HEK293 (cell line): ENCODE measurements around the gene TRAF7.

ENCODE experiments used
- CTCF ChIA-PET: fragments of 350-600 bp; formaldehyde crosslinking; extraction: SDS; loops from one replicate; lab custom pipeline; 2021; ENCODE audit warnings: antibody characterized with exemption; lab: Yijun Ruan, JAX
- POLR2A ChIA-PET: fragments of 300-600 bp; formaldehyde crosslinking; extraction: SDS; loops from one replicate; lab custom pipeline; 2020; ENCODE audit warnings: antibody characterized with exemption, inconsistent platforms; lab: Yijun Ruan, JAX
- H3K27ac ChIP-seq: fragments of 200-500 bp; sonication (Bioruptor generic); 2 replicates; pipeline ENCODE4 v1.5.1; 2014; ENCODE audit warnings: low read depth, low read length, control low read depth, inconsistent platforms; ENCODE audit errors: extremely low read depth
- H3K36me3 ChIP-seq, 2 experiments: fragments of 200-500 bp in 1 of 2; sonication (Bioruptor generic) in 1 of 2; 1 replicate in 1 of 2; 2 replicates in 1 of 2; pipeline ENCODE4 v1.5.1; 2014 to 2017; ENCODE audit warnings: inconsistent platforms in 2 of 2, low read length in 2 of 2; ENCODE audit not compliant: control insufficient read depth in 2 of 2, insufficient read depth in 1 of 2
- H3K4me1 ChIP-seq: fragments of 200-500 bp; sonication (Bioruptor generic); 2 replicates; pipeline ENCODE4 v1.5.1; 2014; ENCODE audit warnings: mild to moderate bottlenecking, low read length, inconsistent platforms; ENCODE audit not compliant: control insufficient read depth, insufficient read depth
- H3K4me3 ChIP-seq: 2 replicates; pipeline ENCODE4 v1.5.1; 2011; ENCODE audit warnings: low read depth, mild to moderate bottlenecking, control low read depth, low read length, moderate library complexity
- H3K9me3 ChIP-seq: fragments of 200-500 bp; sonication (Bioruptor generic); 2 replicates; pipeline ENCODE4 v1.5.1; 2014; ENCODE audit warnings: low read depth, low read length, inconsistent platforms; ENCODE audit not compliant: control insufficient read depth, insufficient read depth
- GLIS2 ChIP-seq: fragments of 450-650 bp; formaldehyde crosslinking; IDR thresholded peaks from 2 replicates; pipeline ENCODE4 v1.5.1; 2016; ENCODE audit warnings: missing biosample characterization, missing genetic modification characterization
- IKZF3 ChIP-seq: fragments of 450-650 bp; IDR thresholded peaks from 2 replicates; pipeline ENCODE4 v1.5.0; 2018; ENCODE audit warnings: missing biosample characterization, mild to moderate bottlenecking, missing genetic modification characterization, moderate library complexity
- KLF16 ChIP-seq: fragments of 450-650 bp; formaldehyde crosslinking; IDR thresholded peaks from 2 replicates; pipeline ENCODE4 v1.5.1; 2017; ENCODE audit warnings: missing biosample characterization, missing genetic modification characterization
- KLF9 ChIP-seq: fragments of 450-650 bp; formaldehyde crosslinking; IDR thresholded peaks from 2 replicates; pipeline ENCODE4 v1.5.1; 2016; ENCODE audit warnings: missing biosample characterization, missing genetic modification characterization, low read depth
- MEIS1 ChIP-seq: sonication (generic); formaldehyde crosslinking; IDR thresholded peaks from 2 replicates; pipeline ENCODE4 v1.8.1; 2022; ENCODE audit warnings: missing genetic modification reagents, mild to moderate bottlenecking, borderline replicate concordance
- TRIM28 ChIP-seq: IDR thresholded peaks from 2 replicates; pipeline ENCODE4 v1.6.1; 2011; ENCODE audit warnings: low read length, control low read depth, borderline replicate concordance
- ZEB2 ChIP-seq: fragments of 450-650 bp; formaldehyde crosslinking; IDR thresholded peaks from 2 replicates; pipeline ENCODE4 v1.5.1; 2016; ENCODE audit warnings: missing biosample characterization, missing genetic modification characterization
- ZFP37 ChIP-seq: fragments of 450-650 bp; formaldehyde crosslinking; IDR thresholded peaks from 2 replicates; pipeline ENCODE4 v1.5.1; 2016; ENCODE audit warnings: missing biosample characterization, missing genetic modification characterization
- ZFP69B ChIP-seq: fragments of 450-650 bp; formaldehyde crosslinking; IDR thresholded peaks from 2 replicates; pipeline ENCODE4 v1.5.1; 2016; ENCODE audit warnings: missing biosample characterization, missing genetic modification characterization
- ZIC2 ChIP-seq: fragments of 450-650 bp; formaldehyde crosslinking; IDR thresholded peaks from 2 replicates; pipeline ENCODE4 v1.5.1; 2016; ENCODE audit warnings: missing biosample characterization, missing genetic modification characterization
- ZNF223 ChIP-seq: fragments of 450-650 bp; formaldehyde crosslinking; IDR thresholded peaks from 2 replicates; pipeline ENCODE4 v1.5.1; 2016; ENCODE audit warnings: missing biosample characterization, missing genetic modification characterization
- ZNF23 ChIP-seq: fragments of 450-650 bp; formaldehyde crosslinking; IDR thresholded peaks from 2 replicates; pipeline ENCODE4 v1.5.1; 2016; ENCODE audit warnings: missing biosample characterization, missing genetic modification characterization, borderline replicate concordance
- ZNF335 ChIP-seq: fragments of 450-650 bp; formaldehyde crosslinking; conservative IDR thresholded peaks from 2 replicates; pipeline ENCODE4 v1.5.1; 2016; ENCODE audit warnings: missing biosample characterization, missing genetic modification characterization
- ZNF341 ChIP-seq: fragments of 450-650 bp; formaldehyde crosslinking; IDR thresholded peaks from 2 replicates; pipeline ENCODE4; 2016; ENCODE audit warnings: low read depth, missing biosample characterization, missing genetic modification characterization
- ZNF350 ChIP-seq: fragments of 450-650 bp; formaldehyde crosslinking; IDR thresholded peaks from 2 replicates; pipeline ENCODE4 v1.5.0; 2017; ENCODE audit warnings: missing biosample characterization, mild to moderate bottlenecking, missing genetic modification characterization
- ZNF394 ChIP-seq: fragments of 450-650 bp; formaldehyde crosslinking; IDR thresholded peaks from 2 replicates; pipeline ENCODE4 v1.5.1; 2016; ENCODE audit warnings: missing biosample characterization, missing genetic modification characterization, mild to moderate bottlenecking, moderate library complexity, borderline replicate concordance
- ZNF544 ChIP-seq: fragments of 450-650 bp; formaldehyde crosslinking; IDR thresholded peaks from 2 replicates; pipeline ENCODE4 v1.5.0; 2017; ENCODE audit warnings: missing biosample characterization, missing genetic modification characterization
- ZNF555 ChIP-seq: fragments of 450-650 bp; formaldehyde crosslinking; conservative IDR thresholded peaks from 2 replicates; pipeline ENCODE4 v1.5.1; 2017; ENCODE audit warnings: missing biosample characterization, mild to moderate bottlenecking, missing genetic modification characterization, inconsistent platforms
- ZNF558 ChIP-seq: fragments of 450-650 bp; formaldehyde crosslinking; IDR thresholded peaks from 2 replicates; pipeline ENCODE4 v1.5.1; 2016; ENCODE audit warnings: missing biosample characterization, missing genetic modification characterization
- ZNF600 ChIP-seq: fragments of 450-650 bp; formaldehyde crosslinking; IDR thresholded peaks from 2 replicates; pipeline ENCODE4 v1.5.1; 2016; ENCODE audit warnings: missing biosample characterization, missing genetic modification characterization
- ZNF658 ChIP-seq: fragments of 450-650 bp; formaldehyde crosslinking; IDR thresholded peaks from 2 replicates; pipeline ENCODE4; 2016; ENCODE audit warnings: missing biosample characterization, missing genetic modification characterization
- ZNF660 ChIP-seq: fragments of 450-650 bp; IDR thresholded peaks from 2 replicates; pipeline ENCODE4 v1.5.1; 2018; ENCODE audit warnings: missing biosample characterization, mild to moderate bottlenecking, missing genetic modification characterization
- ZNF701 ChIP-seq: fragments of 450-650 bp; formaldehyde crosslinking; IDR thresholded peaks from 2 replicates; pipeline ENCODE4 v1.5.1; 2016; ENCODE audit warnings: missing biosample characterization, missing genetic modification characterization
- ZNF837 ChIP-seq: fragments of 450-650 bp; formaldehyde crosslinking; IDR thresholded peaks from 2 replicates; pipeline ENCODE4 v1.5.1; 2016; ENCODE audit warnings: missing biosample characterization, missing genetic modification characterization
- TF ChIP-seq, protein P1 (sequence below): fragments of 450-650 bp; formaldehyde crosslinking; IDR thresholded peaks from 2 replicates; pipeline ENCODE4 v1.5.1; 2016; ENCODE audit warnings: missing biosample characterization, missing genetic modification characterization
- TF ChIP-seq, protein P2 (sequence below): sonication (generic); formaldehyde crosslinking; IDR thresholded peaks from 2 replicates; pipeline ENCODE4 v1.8.1; 2022; ENCODE audit warnings: mild to moderate bottlenecking, moderate library complexity, missing genetic modification reagents
- TF ChIP-seq, protein P3 (sequence below): fragments of 450-650 bp; formaldehyde crosslinking; IDR thresholded peaks from 2 replicates; pipeline ENCODE4 v1.5.1; 2017; ENCODE audit warnings: missing biosample characterization, missing genetic modification characterization

Gene TRAF7

DNA sequence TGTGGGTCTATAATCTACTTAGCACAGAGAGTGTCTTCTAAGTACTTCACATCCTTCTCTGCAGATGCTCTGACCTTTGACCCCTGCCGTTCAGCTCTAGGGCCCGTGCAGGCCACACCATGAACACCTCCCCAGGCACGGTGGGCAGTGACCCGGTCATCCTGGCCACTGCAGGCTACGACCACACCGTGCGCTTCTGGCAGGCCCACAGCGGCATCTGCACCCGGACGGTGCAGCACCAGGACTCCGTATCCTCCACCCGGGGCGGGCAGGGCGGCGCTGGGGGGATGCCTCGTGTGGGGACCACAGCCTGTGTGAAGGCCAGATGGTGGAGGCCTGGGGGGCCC lies 50.4 kb downstream of the TRAF7 start (continued):
- TF ChIP-seq, protein P1, sequence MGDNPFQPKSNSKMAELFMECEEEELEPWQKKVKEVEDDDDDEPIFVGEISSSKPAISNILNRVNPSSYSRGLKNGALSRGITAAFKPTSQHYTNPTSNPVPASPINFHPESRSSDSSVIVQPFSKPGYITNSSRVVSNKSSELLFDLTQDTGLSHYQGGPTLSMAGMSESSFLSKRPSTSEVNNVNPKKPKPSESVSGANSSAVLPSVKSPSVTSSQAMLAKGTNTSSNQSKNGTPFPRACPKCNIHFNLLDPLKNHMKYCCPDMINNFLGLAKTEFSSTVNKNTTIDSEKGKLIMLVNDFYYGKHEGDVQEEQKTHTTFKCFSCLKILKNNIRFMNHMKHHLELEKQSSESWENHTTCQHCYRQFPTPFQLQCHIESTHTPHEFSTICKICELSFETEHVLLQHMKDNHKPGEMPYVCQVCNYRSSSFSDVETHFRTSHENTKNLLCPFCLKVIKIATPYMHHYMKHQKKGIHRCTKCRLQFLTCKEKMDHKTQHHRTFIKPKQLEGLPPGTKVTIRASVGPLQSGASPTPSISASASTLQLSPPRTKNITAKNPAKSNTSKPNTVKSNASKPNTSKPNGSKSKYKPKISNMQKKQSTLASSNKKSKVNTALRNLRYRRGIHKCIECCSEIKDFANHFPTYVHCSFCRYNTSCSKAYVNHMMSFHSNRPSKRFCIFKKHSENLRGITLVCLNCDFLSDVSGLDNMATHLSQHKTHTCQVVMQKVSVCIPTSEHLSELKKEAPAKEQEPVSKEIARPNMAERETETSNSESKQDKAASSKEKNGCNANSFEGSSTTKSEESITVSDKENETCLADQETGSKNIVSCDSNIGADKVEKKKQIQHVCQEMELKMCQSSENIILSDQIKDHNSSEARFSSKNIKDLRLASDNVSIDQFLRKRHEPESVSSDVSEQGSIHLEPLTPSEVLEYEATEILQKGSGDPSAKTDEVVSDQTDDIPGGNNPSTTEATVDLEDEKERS, result no peak
- no peak for TF ChIP-seq ZNF555 (tag by site-specific recombination)
- TF ChIP-seq ZNF350 (tag by site-specific recombination), result no peak
- peak; percentile 13; the same call in 1 of the 2 replicates for TF ChIP-seq KLF16
- no peak for TF ChIP-seq ZNF544 (tag by site-specific recombination)
- TF ChIP-seq ZNF658, result no peak
- peak; percentile 34 for TF ChIP-seq GLIS2
- TF ChIP-seq ZNF335 (tag by site-specific recombination), result peak; percentile 23; the same call in 1 of the 2 replicates
- TF ChIP-seq ZFP37 (tag by site-specific recombination), result 0 out of 2 replicates have a peak, but pooled peaks have one; percentile 25
- peak; percentile 50; the same call in 1 of the 2 replicates for TF ChIP-seq ZFP69B (tag by site-specific recombination)
- no peak for TF ChIP-seq KLF9 (tag by site-specific recombination)

DNA sequence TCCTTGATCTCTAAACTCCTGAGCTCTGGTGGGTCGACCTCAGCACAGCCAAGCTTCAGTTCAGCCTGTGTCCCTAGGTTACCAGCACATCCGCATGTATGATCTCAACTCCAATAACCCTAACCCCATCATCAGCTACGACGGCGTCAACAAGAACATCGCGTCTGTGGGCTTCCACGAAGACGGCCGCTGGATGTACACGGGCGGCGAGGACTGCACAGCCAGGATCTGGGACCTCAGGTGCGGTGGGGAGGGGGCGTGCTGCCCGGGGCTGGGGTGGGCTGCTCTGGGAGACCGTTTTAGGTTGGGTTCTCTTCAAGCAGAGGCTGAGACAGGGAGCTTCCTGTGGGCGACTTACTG lies 50.8 kb downstream of the TRAF7 start:
- TF ChIP-seq, protein P2, sequence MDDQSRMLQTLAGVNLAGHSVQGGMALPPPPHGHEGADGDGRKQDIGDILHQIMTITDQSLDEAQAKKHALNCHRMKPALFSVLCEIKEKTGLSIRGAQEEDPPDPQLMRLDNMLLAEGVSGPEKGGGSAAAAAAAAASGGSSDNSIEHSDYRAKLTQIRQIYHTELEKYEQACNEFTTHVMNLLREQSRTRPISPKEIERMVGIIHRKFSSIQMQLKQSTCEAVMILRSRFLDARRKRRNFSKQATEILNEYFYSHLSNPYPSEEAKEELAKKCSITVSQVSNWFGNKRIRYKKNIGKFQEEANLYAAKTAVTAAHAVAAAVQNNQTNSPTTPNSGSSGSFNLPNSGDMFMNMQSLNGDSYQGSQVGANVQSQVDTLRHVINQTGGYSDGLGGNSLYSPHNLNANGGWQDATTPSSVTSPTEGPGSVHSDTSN (CRISPR knock-in tag), result 0 out of 2 replicates have a peak, but pooled peaks have one; percentile 46
- TF ChIP-seq ZNF837 (tag by site-specific recombination) (no peak), ZNF558 (tag by site-specific recombination) (no peak), ZFP37 (tag by site-specific recombination) (no peak), TRIM28 (no peak), MEIS1 (CRISPR knock-in tag) (no peak), ZNF350 (tag by site-specific recombination) (no peak)
- CTCF ChIA-PET, result no interaction called here

DNA sequence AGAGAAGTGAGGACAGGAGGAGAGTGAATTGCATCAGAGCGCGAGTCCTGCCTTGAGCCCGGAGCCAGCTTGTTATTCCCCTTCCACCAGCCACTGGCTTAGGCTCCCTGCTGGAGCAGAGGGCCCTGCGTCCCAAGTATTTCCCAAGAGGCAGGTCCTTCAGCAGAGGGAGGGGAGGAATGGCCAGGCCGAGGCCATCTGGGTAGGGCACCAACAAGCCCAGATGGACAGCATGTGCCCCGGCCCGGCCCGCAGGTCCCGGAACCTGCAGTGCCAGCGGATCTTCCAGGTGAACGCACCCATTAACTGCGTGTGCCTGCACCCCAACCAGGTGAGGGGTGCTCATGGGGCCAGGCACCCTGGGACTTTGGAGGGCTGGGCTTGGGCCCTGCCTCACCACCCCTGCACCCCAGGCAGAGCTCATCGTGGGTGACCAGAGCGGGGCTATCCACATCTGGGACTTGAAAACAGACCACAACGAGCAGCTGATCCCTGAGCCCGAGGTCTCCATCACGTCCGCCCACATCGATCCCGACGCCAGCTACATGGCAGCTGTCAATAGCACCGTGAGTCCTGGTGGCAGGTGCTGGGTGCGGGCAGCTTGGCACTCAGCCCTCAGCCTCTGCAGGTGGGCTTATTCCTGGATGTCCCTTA lies 51.3 kb downstream of the TRAF7 start:
- Histone ChIP-seq H3K4me1 (no peaks in the 10 kb centered on the region), H3K36me3 (peaks cover 0 to 38% of the 10 kb centered on the region in 2 experiments; a peak in 1 of 3 replicates), H3K4me3 (no peak overlapping the region), H3K27ac (peak overlapping the region; percentile 90), H3K9me3 (no peaks in the 10 kb centered on the region)
- TF ChIP-seq, protein P3, sequence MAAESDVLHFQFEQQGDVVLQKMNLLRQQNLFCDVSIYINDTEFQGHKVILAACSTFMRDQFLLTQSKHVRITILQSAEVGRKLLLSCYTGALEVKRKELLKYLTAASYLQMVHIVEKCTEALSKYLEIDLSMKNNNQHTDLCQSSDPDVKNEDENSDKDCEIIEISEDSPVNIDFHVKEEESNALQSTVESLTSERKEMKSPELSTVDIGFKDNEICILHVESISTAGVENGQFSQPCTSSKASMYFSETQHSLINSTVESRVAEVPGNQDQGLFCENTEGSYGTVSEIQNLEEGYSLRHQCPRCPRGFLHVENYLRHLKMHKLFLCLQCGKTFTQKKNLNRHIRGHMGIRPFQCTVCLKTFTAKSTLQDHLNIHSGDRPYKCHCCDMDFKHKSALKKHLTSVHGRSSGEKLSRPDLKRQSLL, result peak; percentile 72; the same call in 1 of the 2 replicates
- TF ChIP-seq ZNF701 (tag by site-specific recombination) (no peak), ZNF394 (tag by site-specific recombination) (0 out of 2 replicates have a peak, but pooled peaks have one; percentile 21), ZNF600 (tag by site-specific recombination) (peak; percentile 45), ZIC2 (tag by site-specific recombination) (no peak), ZNF223 (tag by site-specific recombination) (peak; percentile 32; the same call in 1 of the 2 replicates), ZNF660 (tag by site-specific recombination) (peak; percentile 43; the same call in 1 of the 2 replicates), ZNF23 (tag by site-specific recombination) (no peak), IKZF3 (tag by site-specific recombination) (0 out of 2 replicates have a peak, but pooled peaks have one; percentile 11), ZEB2 (tag by site-specific recombination) (0 out of 2 replicates have a peak, but pooled peaks have one; percentile 20), ZNF341 (peak; percentile 62)
- CTCF ChIA-PET, result no interaction called here
- POLR2A ChIA-PET, result interaction anchor here (0.6 to 4.3 kb wide), 7 partner anchors 8 to 134 kb away, joined by 3 to 22 read pairs (median 5); partner anchors contain the start of genes ABCA3, DNASE1L2, PGP and TRAF7

More for the DNA sequence above, 50.8 kb downstream of the TRAF7 start:
- H3K27ac ChIP-seq, result peak overlapping the region; percentile 90
- POLR2A ChIA-PET, result interaction anchor here (0.6 to 4.3 kb wide), 7 partner anchors 8 to 134 kb away, joined by 3 to 22 read pairs (median 5); partner anchors contain the start of genes ABCA3, DNASE1L2, PGP and TRAF7
- H3K9me3 ChIP-seq, result no peaks in the 10 kb centered on the region
- peak overlapping the region; percentile 96 for H3K4me3 ChIP-seq
- H3K36me3 ChIP-seq, result peaks cover 0 to 35% of the 10 kb centered on the region in 2 experiments; a peak in 1 of 3 replicates
- no peaks in the 10 kb centered on the region for H3K4me1 ChIP-seq
